HepG2 (cell line): Measurements from ENCODE around the gene NENF. TPM values are rescaled to one million over a fixed set of nuclear protein-coding genes. Genes with fewer than 3 reads are reported as not detected.

Experiments
- ATAC-seq: fragments of 200-7000 bp; cut with Tn5 transposase; 3 replicates; pipeline ENCODE4 v1.9.1; 2020; ENCODE audit warnings: mild to moderate bottlenecking, moderate library complexity
- BruUV-seq: library from RNA; stranded (reverse); fragments of 400-500 nt; replicated peaks from 2 replicates; lab custom pipeline; 2021; lab: Mats Ljungman, UMichigan
- CTCF ChIA-PET: fragments of 300-600 bp; formaldehyde crosslinking; extraction: SDS; loops from one replicate; lab custom pipeline; 2021; ENCODE audit warnings: low total read pairs, inconsistent platforms, low intra/inter-chr PET ratio; lab: Yijun Ruan, JAX
- POLR2A ChIA-PET: fragments of 350-600 bp; sonication (Branson Sonifier 250); formaldehyde crosslinking; loops from one replicate; lab custom pipeline; 2020; ENCODE audit warnings: antibody characterized with exemption, inconsistent platforms; lab: Yijun Ruan, JAX
- DNase-seq: peaks from one replicate; pipeline ENCODE4 v3.0.0-alpha.2; 2015; ENCODE audit warnings: low spot score
- FAIRE-seq: peaks from 3 replicates; lab custom pipeline; 2011; peaks lifted over from hg19 to GRCh38; lab: Jason Lieb, UNC
- H2AFZ ChIP-seq: one replicate; pipeline ENCODE4 v1.6.1; 2011; ENCODE audit warnings: low read length, inconsistent platforms
- H3K27ac ChIP-seq: fragments of 300-600 bp; 3 replicates; pipeline ENCODE4 v1.8.0; 2011; ENCODE audit warnings: mixed run types, mild to moderate bottlenecking, mixed read lengths, low read length, inconsistent platforms; ENCODE audit not compliant: insufficient read depth; ENCODE audit errors: extremely low read length
- H3K27me3 ChIP-seq, 2 experiments: fragments of 200-600 bp in 1 of 2; 2 replicates in 1 of 2; 3 replicates in 1 of 2; pipeline versions ENCODE4 v1.6.0 to v1.8.0; 2011; ENCODE audit warnings: low read length in 2 of 2, mild to moderate bottlenecking in 2 of 2, moderate library complexity in 2 of 2, inconsistent platforms in 1 of 2; ENCODE audit not compliant: insufficient read depth in 2 of 2, control insufficient read depth in 1 of 2
- H3K36me3 ChIP-seq, 2 experiments: fragments of 200-600 bp in 1 of 2; replicated peaks in 1 of 2; 2 replicates in 1 of 2; 3 replicates in 1 of 2; pipeline versions ENCODE4 v1.5.1 to v1.8.0; 2011; ENCODE audit warnings: low read length in 2 of 2, inconsistent platforms in 1 of 2; ENCODE audit not compliant: insufficient read depth in 2 of 2, control insufficient read depth in 1 of 2
- H3K4me1 ChIP-seq: 2 replicates; pipeline ENCODE4 v1.5.1; 2012; ENCODE audit warnings: low read length, inconsistent platforms; ENCODE audit not compliant: insufficient read depth
- H3K4me2 ChIP-seq: 2 replicates; pipeline ENCODE4 v1.6.0; 2011; ENCODE audit warnings: low read depth, low read length, inconsistent platforms
- H3K4me3 ChIP-seq, 3 experiments: fragments of 200-600 bp in 1 of 3; sonication (generic), shearing (Covaris generic) in 1 of 3; replicated peaks in 1 of 3; 2 replicates each; pipeline ENCODE4 v1.5.1; 2011 to 2016; ENCODE audit warnings: low read length in 3 of 3, inconsistent platforms in 2 of 3, low read depth in 2 of 3, mild to moderate bottlenecking in 2 of 3, control low read depth in 1 of 3, mixed read lengths in 1 of 3; ENCODE audit not compliant: insufficient read depth in 1 of 3
- H3K79me2 ChIP-seq: one replicate; pipeline ENCODE4 v1.6.1; 2011; ENCODE audit warnings: low read length, inconsistent platforms; ENCODE audit not compliant: insufficient read depth
- H3K9ac ChIP-seq: 2 replicates; pipeline ENCODE4 v1.6.0; 2011; ENCODE audit warnings: mild to moderate bottlenecking, low read depth, low read length, inconsistent platforms; ENCODE audit not compliant: insufficient read depth
- H3K9me3 ChIP-seq: 2 replicates; pipeline ENCODE4 v1.5.1; 2012; ENCODE audit warnings: mild to moderate bottlenecking, low read length
- H4K20me1 ChIP-seq: 2 replicates; pipeline ENCODE4 v1.6.0; 2011; ENCODE audit warnings: inconsistent platforms, mild to moderate bottlenecking, low read length, moderate library complexity; ENCODE audit not compliant: insufficient read depth
- MIXL1 ChIP-seq: IDR thresholded peaks from 2 replicates; pipeline ENCODE4 v1.6.1; 2016
- RCOR2 ChIP-seq: IDR thresholded peaks from 2 replicates; pipeline ENCODE4 v1.6.1; 2016; ENCODE audit warnings: missing biosample characterization, missing genetic modification reagents
- XBP1 ChIP-seq: sonication (generic); formaldehyde crosslinking; IDR thresholded peaks from 2 replicates; pipeline ENCODE4 v1.5.0; 2020; ENCODE audit warnings: missing genetic modification reagents
- ZNF891 ChIP-seq: sonication (generic); formaldehyde crosslinking; IDR thresholded peaks from 2 replicates; pipeline ENCODE4 v1.5.0; 2020; ENCODE audit warnings: mild to moderate bottlenecking, missing genetic modification reagents
- WGBS: methylation state at CpG from one replicate; pipeline ENCODE4 v1.1.6; 2017; ENCODE audit warnings: low lambda C conversion rate; 5-methylcytosine and 5-hydroxymethylcytosine counted together
- in situ Hi-C: cut with HindIII; loops from 2 replicates; pipeline ENCODE4 v1.10.0; 2017; ENCODE audit warnings: low pct_unique_long_range_greater_than_20kb; ENCODE audit not compliant: extremely low pct_ligation_motif_present
- intact Hi-C: fragments of 100-400 bp; cut with micrococcal nuclease; formaldehyde crosslinking; loops from one replicate; pipeline ENCODE4 v1.10.0; 2022; ENCODE audit not compliant: unreplicated experiment
- polyA plus RNA-seq, 8 experiments: library from polyadenylated mRNA; depleted of rRNA in 3 of 8; stranded (reverse) in 7 of 8; unstranded in 1 of 8; fragments of >200 nt; fragmentation: Illumina TruSeq in 4 of 8; extraction: Trizol in 4 of 8; gene quantifications; 2 replicates each; pipeline versions ENCODE4 v1.2.1 to v1.2.3, GENCODE V29; 2011 to 2016; ENCODE audit warnings: low read depth in 4 of 8, missing spikeins in 1 of 8, mixed read lengths in 1 of 8; ENCODE audit not compliant: insufficient read depth in 1 of 8
- total RNA-seq, 5 experiments: library from RNA; depleted of rRNA; stranded (reverse); fragments of >200 nt; fragmentation: Illumina TruSeq; extraction: Trizol; gene quantifications; 2 replicates each; pipeline ENCODE4 v1.2.3, GENCODE V29; 2016; ENCODE audit warnings: low read depth in 1 of 5
- TF ChIP-seq, protein P1 (sequence below): sonication (generic); formaldehyde crosslinking; IDR thresholded peaks from 2 replicates; pipeline ENCODE4 v1.8.1; 2023; ENCODE audit warnings: mild to moderate bottlenecking, inconsistent platforms, moderate library complexity, missing genetic modification reagents, borderline replicate concordance
- TF ChIP-seq, protein P2 (sequence below): sonication (generic); formaldehyde crosslinking; IDR thresholded peaks from 2 replicates; pipeline ENCODE4 v1.4.0; 2020; ENCODE audit warnings: missing genetic modification reagents, borderline replicate concordance
- TF ChIP-seq, protein P3 (sequence below): sonication (generic); formaldehyde crosslinking; IDR thresholded peaks from 2 replicates; pipeline ENCODE4 v1.4.0; 2020; ENCODE audit warnings: mild to moderate bottlenecking, low read depth, missing genetic modification reagents
- TF ChIP-seq, protein P4 (sequence below): sonication (generic); formaldehyde crosslinking; IDR thresholded peaks from 2 replicates; pipeline ENCODE4 v1.4.0; 2020; ENCODE audit warnings: missing genetic modification reagents, borderline replicate concordance
- TF ChIP-seq, protein P5 (sequence below): sonication (generic); formaldehyde crosslinking; IDR thresholded peaks from 2 replicates; pipeline ENCODE4 v1.5.1; 2020; ENCODE audit warnings: mild to moderate bottlenecking, missing genetic modification reagents, moderate library complexity
- TF ChIP-seq, protein P6 (sequence below): sonication (generic); formaldehyde crosslinking; IDR thresholded peaks from 2 replicates; pipeline ENCODE4 v1.8.1; 2023; ENCODE audit warnings: missing genetic modification reagents, inconsistent platforms, borderline replicate concordance

Gene NENF
- total and polyA plus RNA-seq, 2 of the 13 experiments (the other 11 are each of a cell fraction or from before 2014, with no cell fraction given): 31.7 to 40.4 TPM

DNA sequence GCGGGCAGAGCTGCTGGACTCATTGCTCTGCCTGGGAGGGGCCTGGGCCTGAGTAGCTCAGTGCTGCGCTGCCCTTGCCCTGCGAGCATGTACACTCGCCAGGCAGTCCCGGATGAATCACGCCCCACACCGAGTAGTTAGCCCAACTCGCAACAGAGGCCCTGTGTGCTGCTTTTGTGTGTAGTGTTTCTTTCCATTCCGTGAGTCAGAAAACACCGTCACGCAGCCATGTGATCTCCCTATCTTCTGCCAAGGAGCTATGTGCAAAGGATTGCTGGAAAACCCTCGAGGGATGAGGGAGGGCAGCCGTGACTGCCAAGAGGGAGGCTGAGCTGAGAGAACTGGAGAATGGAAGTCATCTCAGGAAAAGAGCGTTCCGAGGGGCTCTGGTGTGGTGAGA, 37.3 kb downstream of the NENF start:
- FAIRE-seq: no peak
- Histone ChIP-seq H3K36me3 (no peaks in the 10 kb centered on the region), H4K20me1 (no peaks in the 10 kb centered on the region), H2AFZ (no peak overlapping the region), H3K4me2 (no peak overlapping the region), H3K79me2 (no peaks in the 10 kb centered on the region), H3K9ac (no peak overlapping the region), H3K4me1 (peaks cover 10% of the 10 kb centered on the region), H3K4me3 (no peak overlapping the region), H3K27me3 (peaks cover 0 to 3% of the 10 kb centered on the region in 2 experiments; a peak in 3 of 5 replicates), H3K27ac (no peak overlapping the region), H3K9me3 (no peaks in the 10 kb centered on the region)
- no TSS peak for BruUV-seq
- in situ Hi-C loops: loop anchor here (10.0 kb wide), 1 partner anchor 155 kb away; a partner anchor contains a TSS
- POLR2A ChIA-PET: no interaction called here
- CTCF ChIA-PET: no interaction called here
- no peak for DNase-seq
- intact Hi-C loops: loop anchor here (10.0 kb wide), 1 partner anchor 315 kb away; no protein-coding TSS in a partner anchor
- TF ChIP-seq RCOR2 (CRISPR knock-in tag): no peak
- TF ChIP-seq XBP1 (CRISPR knock-in tag): no peak
- TF ChIP-seq MIXL1 (CRISPR knock-in tag): no peak
- TF ChIP-seq, protein P1, sequence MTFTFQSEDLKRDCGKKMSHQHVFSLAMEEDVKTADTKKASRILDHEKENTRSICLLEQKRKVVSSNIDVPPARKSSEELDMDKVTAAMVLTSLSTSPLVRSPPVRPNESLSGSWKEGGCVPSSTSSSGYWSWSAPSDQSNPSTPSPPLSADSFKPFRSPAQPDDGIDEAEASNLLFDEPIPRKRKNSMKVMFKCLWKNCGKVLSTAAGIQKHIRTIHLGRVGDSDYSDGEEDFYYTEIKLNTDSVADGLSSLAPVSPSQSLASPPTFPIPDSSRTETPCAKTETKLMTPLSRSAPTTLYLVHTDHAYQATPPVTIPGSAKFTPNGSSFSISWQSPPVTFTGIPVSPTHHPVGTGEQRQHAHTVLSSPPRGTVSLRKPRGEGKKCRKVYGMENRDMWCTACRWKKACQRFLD (CRISPR knock-in tag): no peak
- TF ChIP-seq, protein P2, sequence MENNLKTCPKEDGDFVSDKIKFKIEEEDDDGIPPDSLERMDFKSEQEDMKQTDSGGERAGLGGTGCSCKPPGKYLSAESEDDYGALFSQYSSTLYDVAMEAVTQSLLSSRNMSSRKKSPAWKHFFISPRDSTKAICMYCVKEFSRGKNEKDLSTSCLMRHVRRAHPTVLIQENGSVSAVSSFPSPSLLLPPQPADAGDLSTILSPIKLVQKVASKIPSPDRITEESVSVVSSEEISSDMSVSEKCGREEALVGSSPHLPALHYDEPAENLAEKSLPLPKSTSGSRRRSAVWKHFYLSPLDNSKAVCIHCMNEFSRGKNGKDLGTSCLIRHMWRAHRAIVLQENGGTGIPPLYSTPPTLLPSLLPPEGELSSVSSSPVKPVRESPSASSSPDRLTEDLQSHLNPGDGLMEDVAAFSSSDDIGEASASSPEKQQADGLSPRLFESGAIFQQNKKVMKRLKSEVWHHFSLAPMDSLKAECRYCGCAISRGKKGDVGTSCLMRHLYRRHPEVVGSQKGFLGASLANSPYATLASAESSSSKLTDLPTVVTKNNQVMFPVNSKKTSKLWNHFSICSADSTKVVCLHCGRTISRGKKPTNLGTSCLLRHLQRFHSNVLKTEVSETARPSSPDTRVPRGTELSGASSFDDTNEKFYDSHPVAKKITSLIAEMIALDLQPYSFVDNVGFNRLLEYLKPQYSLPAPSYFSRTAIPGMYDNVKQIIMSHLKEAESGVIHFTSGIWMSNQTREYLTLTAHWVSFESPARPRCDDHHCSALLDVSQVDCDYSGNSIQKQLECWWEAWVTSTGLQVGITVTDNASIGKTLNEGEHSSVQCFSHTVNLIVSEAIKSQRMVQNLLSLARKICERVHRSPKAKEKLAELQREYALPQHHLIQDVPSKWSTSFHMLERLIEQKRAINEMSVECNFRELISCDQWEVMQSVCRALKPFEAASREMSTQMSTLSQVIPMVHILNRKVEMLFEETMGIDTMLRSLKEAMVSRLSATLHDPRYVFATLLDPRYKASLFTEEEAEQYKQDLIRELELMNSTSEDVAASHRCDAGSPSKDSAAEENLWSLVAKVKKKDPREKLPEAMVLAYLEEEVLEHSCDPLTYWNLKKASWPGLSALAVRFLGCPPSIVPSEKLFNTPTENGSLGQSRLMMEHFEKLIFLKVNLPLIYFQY (CRISPR knock-in tag): no peak
- TF ChIP-seq, protein P3, sequence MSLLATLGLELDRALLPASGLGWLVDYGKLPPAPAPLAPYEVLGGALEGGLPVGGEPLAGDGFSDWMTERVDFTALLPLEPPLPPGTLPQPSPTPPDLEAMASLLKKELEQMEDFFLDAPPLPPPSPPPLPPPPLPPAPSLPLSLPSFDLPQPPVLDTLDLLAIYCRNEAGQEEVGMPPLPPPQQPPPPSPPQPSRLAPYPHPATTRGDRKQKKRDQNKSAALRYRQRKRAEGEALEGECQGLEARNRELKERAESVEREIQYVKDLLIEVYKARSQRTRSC (CRISPR knock-in tag): no peak
- TF ChIP-seq, protein P4, sequence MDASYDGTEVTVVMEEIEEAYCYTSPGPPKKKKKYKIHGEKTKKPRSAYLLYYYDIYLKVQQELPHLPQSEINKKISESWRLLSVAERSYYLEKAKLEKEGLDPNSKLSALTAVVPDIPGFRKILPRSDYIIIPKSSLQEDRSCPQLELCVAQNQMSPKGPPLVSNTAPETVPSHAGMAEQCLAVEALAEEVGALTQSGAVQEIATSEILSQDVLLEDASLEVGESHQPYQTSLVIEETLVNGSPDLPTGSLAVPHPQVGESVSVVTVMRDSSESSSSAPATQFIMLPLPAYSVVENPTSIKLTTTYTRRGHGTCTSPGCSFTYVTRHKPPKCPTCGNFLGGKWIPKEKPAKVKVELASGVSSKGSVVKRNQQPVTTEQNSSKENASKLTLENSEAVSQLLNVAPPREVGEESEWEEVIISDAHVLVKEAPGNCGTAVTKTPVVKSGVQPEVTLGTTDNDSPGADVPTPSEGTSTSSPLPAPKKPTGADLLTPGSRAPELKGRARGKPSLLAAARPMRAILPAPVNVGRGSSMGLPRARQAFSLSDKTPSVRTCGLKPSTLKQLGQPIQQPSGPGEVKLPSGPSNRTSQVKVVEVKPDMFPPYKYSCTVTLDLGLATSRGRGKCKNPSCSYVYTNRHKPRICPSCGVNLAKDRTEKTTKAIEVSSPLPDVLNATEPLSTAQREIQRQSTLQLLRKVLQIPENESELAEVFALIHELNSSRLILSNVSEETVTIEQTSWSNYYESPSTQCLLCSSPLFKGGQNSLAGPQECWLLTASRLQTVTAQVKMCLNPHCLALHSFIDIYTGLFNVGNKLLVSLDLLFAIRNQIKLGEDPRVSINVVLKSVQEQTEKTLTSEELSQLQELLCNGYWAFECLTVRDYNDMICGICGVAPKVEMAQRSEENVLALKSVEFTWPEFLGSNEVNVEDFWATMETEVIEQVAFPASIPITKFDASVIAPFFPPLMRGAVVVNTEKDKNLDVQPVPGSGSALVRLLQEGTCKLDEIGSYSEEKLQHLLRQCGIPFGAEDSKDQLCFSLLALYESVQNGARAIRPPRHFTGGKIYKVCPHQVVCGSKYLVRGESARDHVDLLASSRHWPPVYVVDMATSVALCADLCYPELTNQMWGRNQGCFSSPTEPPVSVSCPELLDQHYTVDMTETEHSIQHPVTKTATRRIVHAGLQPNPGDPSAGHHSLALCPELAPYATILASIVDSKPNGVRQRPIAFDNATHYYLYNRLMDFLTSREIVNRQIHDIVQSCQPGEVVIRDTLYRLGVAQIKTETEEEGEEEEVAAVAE (CRISPR knock-in tag): no peak
- TF ChIP-seq, protein P5, sequence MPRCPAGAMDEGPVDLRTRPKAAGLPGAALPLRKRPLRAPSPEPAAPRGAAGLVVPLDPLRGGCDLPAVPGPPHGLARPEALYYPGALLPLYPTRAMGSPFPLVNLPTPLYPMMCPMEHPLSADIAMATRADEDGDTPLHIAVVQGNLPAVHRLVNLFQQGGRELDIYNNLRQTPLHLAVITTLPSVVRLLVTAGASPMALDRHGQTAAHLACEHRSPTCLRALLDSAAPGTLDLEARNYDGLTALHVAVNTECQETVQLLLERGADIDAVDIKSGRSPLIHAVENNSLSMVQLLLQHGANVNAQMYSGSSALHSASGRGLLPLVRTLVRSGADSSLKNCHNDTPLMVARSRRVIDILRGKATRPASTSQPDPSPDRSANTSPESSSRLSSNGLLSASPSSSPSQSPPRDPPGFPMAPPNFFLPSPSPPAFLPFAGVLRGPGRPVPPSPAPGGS (CRISPR knock-in tag): no peak
- TF ChIP-seq, protein P6, sequence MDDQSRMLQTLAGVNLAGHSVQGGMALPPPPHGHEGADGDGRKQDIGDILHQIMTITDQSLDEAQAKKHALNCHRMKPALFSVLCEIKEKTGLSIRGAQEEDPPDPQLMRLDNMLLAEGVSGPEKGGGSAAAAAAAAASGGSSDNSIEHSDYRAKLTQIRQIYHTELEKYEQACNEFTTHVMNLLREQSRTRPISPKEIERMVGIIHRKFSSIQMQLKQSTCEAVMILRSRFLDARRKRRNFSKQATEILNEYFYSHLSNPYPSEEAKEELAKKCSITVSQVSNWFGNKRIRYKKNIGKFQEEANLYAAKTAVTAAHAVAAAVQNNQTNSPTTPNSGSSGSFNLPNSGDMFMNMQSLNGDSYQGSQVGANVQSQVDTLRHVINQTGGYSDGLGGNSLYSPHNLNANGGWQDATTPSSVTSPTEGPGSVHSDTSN: no peak
- no peak for TF ChIP-seq ZNF891 (CRISPR knock-in tag)
- WGBS: 64% methylated on average over 13 of the region's 15 CpGs
- no peak for ATAC-seq
